LoVo (cell line): ENCODE data around the gene LTBP2.

Source experiments
- DNase-seq: peaks from one replicate; pipeline ENCODE4 v3.0.0-alpha.2; 2016; ENCODE audit warnings: low spot score

The LTBP2 gene

GRCh38 chr14:74612350-74613021 lies 449 bp upstream of the LTBP2 start:
- DNase-seq: peak; percentile 87

- DNase-seq: no peak
Measured at GRCh38 chr14:74610866-74611649, 979 bp downstream of the LTBP2 start.

- no peak for DNase-seq
Measured at GRCh38 chr14:74610199-74610865, 1.7 kb downstream of the LTBP2 start.

- no peak for DNase-seq
Measured at GRCh38 chr14:74609721-74610120, 2.3 kb downstream of the LTBP2 start.

GRCh38 chr14:74608959-74609611 lies 3.0 kb downstream of the LTBP2 start:
- DNase-seq: peak; percentile 77

GRCh38 chr14:74606727-74607126 lies 5.3 kb downstream of the LTBP2 start:
- no peak for DNase-seq

GRCh38 chr14:74605531-74606223 lies 6.4 kb downstream of the LTBP2 start:
- no peak for DNase-seq

- DNase-seq: no peak
Measured at GRCh38 chr14:74604911-74605310, 7.1 kb downstream of the LTBP2 start.

- DNase-seq: no peak
Measured at GRCh38 chr14:74604157-74604556, 7.9 kb downstream of the LTBP2 start.

- no peak for DNase-seq
Measured at GRCh38 chr14:74601982-74602381, 10.1 kb downstream of the LTBP2 start.

GRCh38 chr14:74599946-74600345 lies 12.1 kb downstream of the LTBP2 start:
- DNase-seq: no peak

GRCh38 chr14:74599321-74599761 lies 12.7 kb downstream of the LTBP2 start:
- DNase-seq: no peak

- DNase-seq: no peak
Measured at GRCh38 chr14:74596741-74597450, 15.1 kb downstream of the LTBP2 start.

GRCh38 chr14:74595006-74595735 lies 16.9 kb downstream of the LTBP2 start:
- no peak for DNase-seq

- no peak for DNase-seq
Measured at GRCh38 chr14:74594606-74595005, 17.4 kb downstream of the LTBP2 start.

GRCh38 chr14:74594029-74594428 lies 18.0 kb downstream of the LTBP2 start:
- DNase-seq: no peak

- no peak for DNase-seq
Measured at GRCh38 chr14:74593241-74593953, 18.6 kb downstream of the LTBP2 start.

- no peak for DNase-seq
Measured at GRCh38 chr14:74592476-74593201, 19.4 kb downstream of the LTBP2 start.

- DNase-seq: no peak
Measured at GRCh38 chr14:74591899-74592298, 20.1 kb downstream of the LTBP2 start.
